HG02798 (cell line): ENCODE data around the gene SEPHS1.

Source experiments
- ATAC-seq: cut with Tn5 transposase; IDR thresholded peaks from one replicate; pipeline ENCODE4 v1.9.1; 2021; ENCODE audit warnings: mild to moderate bottlenecking; ENCODE audit not compliant: unreplicated experiment, poor library complexity

Gene SEPHS1

DNA sequence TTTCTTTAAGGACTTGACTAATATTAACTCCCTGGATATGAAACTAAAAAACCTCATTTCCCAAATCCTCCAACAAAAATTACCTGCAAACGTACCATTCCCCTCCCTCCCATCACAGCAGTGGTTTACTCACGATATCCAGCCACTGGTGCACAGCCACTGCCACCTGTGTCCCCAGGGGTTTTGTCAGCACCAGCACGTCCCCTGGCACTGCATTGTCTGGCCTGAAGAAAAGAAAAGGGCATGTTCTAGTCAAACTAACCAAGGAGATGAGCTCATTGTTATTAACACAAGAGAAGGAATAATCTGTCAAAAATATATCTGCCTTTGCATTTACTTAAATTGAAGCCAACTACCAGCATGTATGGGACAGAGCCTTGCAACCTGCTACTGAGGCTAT, 18.5 kb downstream of the SEPHS1 start:
- ATAC-seq = no peak

DNA sequence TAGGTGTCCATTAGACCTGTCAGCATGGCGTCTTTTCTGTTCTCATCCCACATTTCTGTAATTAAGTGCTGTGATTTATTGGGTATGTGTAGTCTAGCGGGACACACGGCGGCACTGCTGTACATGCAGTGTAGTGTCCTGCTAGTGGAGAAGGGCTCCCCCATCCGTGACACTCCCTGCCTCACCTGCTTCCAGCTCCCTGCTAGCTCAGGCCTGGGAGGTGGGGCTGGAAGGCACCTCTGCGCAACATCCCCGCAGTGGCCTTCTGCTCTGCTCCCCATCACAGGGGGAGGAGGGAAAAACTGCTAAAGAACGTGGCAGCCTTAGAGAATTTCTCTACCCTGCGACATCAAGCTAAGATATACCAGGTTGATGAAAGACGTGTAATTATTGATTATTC, 19.5 kb downstream of the SEPHS1 start:
- no peak for ATAC-seq

GRCh38 chr10:13328126-13328525, 20.0 kb downstream of the SEPHS1 start:
- no peak for ATAC-seq

DNA sequence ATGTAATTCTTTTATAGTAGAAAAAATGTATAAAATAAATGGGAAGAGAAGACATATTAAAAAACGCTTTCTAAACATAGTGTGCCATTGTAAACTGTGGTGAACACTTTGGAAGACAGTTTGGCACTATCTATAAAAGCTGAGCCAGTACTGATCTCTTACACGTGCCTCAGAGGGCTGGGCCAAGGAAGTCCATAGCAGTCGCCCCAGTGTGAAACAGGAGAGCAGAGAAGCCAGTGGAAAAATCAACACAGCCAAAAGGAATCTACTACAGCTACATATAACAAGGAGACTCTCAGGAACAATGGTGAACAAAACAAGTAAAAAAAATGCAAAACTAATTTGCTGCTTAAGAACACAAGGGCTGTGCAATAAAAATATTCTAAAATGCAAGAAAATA, 20.6 kb downstream of the SEPHS1 start:
- ATAC-seq = no peak

- no peak for ATAC-seq
These were observed 25.4 kb downstream of the SEPHS1 start for GRCh38 chr10:13322615-13323148.

GRCh38 chr10:13321576-13321975, 26.5 kb downstream of the SEPHS1 start:
- ATAC-seq = no peak

GRCh38 chr10:13319166-13319565, 28.9 kb downstream of the SEPHS1 start:
- ATAC-seq = no peak

DNA sequence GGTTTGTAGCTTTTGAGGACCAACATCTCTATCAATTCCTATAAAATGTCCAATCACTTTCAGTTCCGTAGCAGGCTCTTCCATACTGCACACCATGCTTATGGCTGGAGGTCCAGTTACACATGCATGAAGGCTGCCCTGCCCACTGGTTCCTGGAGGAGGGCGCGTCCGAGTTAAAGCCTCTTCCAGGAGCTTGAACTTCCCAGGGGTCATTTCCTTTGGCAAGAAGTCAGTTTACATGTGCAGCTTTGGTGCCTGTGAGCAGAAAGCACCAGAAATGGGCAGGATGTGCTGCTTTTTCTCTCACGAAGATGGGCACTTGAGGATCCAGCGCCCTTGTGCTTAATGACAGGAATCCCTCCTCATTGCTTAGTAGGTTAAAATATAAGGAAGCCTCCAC, 30.6 kb downstream of the SEPHS1 start:
- ATAC-seq = no peak

- ATAC-seq = no peak
These were observed 31.3 kb downstream of the SEPHS1 start for GRCh38 chr10:13316635-13317311.

DNA sequence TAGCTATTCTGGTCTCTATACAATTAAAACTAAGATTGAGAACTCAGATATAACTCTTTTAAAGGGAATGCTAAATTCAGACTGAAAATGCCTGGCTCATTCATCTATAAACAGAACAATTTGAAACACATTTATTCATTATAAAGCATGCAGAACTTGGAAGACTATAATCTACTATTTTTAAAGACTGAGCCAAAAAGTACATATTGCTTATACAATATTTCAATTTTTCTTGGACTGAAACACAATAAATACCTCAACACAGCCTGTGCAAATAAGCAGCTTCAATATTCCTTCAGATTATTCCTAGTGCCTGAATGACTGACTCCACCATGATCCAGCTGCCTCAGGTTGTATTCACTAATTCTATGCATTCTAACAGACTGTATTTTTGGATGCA, 32.7 kb downstream of the SEPHS1 start:
- ATAC-seq = no peak

GRCh38 chr10:13311177-13311575, 36.9 kb downstream of the SEPHS1 start:
- ATAC-seq = no peak

DNA sequence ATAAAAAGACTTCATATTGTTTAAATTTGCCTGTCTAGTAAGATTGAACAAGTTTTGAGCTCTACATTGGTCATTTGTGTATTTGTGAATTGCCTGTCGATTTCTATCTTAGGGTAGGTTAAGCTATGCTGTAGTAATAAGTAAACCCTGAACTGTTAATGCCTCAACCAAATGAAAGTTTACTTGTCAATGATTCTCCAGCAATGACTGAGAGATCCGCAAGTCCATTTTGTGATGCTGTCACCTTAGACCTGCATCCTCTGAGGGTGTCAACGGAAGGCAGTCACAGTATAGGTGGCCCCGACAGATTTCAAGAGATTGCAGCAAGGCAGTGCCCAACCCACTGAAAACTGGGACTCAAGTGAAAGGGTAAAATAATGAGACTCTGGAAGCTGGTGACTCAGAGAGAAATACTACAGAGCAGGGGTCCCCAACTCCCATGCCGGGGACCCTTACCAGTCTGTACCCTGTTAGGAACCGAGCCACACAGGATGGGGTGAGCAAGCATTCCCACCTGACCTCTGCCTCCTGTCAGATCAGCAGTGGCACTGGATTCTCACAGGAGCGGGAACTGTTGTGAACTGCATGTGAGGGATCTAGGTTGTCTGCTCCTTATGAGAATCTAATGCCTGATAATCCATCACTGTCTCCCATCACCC, 37.4 kb downstream of the SEPHS1 start:
- ATAC-seq = no peak

DNA sequence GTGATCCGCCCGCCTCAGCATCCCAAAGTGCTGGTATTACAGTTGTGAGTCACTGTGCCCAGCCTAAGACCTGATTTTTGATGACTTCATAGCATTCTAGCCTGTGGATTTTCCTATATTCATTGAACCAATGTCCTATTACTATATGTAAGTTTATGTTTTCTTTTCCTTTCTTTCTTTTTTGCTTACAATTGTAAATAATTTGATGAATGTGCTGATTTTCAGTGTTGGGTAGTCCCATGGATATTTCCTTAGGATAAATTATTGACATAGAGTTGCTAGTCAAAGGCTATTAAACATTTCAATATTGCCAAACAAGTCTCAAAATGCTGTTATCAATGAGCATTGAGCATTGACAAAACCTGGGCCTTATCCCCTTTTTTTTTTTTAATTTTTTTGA, 38.3 kb downstream of the SEPHS1 start:
- ATAC-seq = no peak

DNA sequence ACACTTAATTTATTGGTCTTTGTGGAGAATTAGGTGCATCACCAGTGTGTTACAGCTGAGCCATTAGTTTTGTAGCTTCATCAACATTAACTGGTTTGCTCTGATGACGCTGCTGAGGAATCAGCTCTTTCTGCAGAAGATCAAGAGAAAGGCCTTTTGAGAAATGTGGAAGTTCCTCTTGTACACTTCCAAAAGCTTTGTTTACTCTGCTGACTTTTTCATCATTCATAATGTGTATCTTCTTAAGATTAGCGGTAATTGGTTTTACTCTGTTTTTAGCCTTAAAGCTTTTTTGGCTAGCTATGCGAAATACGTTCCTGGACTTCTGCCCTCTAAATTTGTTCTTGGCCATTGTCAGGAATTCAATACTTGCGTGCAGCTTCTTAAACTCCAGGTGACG, 40.0 kb downstream of the SEPHS1 start:
- no peak for ATAC-seq

GRCh38 chr10:13306103-13306502, 42.0 kb downstream of the SEPHS1 start:
- ATAC-seq = no peak

GRCh38 chr10:13302821-13303555, 45.1 kb downstream of the SEPHS1 start:
- ATAC-seq = no peak

DNA sequence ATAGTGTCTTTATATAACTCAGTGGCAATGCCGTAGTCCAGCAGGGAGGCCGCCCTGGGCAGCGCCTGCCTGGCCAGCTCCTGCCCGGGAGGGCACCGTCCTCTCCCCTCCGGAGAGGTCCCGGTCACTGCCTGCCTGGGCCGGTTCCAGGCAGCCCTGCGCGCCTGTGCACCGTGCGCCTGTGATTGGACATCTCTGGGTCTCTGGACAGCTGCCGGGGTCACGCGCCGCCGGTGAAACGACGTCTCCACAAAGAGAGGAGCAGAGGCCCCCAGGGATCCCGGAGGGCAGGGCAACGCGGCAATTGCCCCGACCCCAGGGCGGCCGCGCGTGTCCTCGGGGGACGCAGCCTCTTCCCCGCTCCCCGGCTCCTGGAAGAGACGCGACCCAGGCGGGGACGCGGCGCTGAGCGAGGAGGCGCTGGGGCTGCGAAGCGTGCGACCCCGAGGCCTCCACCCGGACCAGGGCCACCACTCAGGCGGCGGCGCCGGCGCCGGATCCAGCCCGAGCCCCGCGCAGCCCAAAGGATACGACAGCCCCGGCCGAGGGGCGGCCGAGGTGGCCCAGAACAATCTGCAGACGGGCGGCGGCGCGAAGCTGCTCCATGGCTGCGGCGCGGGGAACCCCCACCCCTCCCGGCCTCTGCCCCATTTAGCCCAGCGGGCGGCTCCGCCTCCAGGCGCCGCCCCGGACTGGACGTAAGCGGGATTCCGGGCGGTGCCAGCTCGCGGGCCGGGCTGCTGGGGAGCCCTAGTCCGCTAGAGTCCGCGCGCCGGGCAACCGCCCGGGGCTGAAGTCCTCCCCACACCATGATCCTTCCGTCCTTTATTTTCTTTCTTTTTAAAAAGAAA, 48.4 kb downstream of the SEPHS1 start, which contains the start of gene PHYH:
Gene PHYH, minus strand, starts transcription at position 628 of the 851 bp plus-strand sequence. Its CDS starts 22 bp downstream, at position 606.
- peak; percentile 80 for ATAC-seq

GRCh38 chr10:13298748-13299436, 49.2 kb downstream of the SEPHS1 start:
- no peak for ATAC-seq

- no peak for ATAC-seq
These were observed 51.6 kb downstream of the SEPHS1 start for GRCh38 chr10:13296476-13296875.

- ATAC-seq = no peak
These were observed 53.3 kb downstream of the SEPHS1 start for GRCh38 chr10:13294784-13295183.
